H9 (cell line): ENCODE data around the gene POU2F1. TPM values are rescaled to one million over a fixed set of nuclear protein-coding genes. Genes with fewer than 3 reads are reported as not detected.

Experiments
- DNase-seq: peaks from one replicate; pipeline ENCODE4 v3.0.0-alpha.2; 2017
- H2AFZ ChIP-seq: one replicate; pipeline ENCODE4 v1.6.1; 2013; ENCODE audit warnings: mild to moderate bottlenecking, low read length, control low read depth, moderate library complexity
- H2AK5ac ChIP-seq: 2 replicates; pipeline ENCODE4 v1.6.1; 2013; ENCODE audit warnings: low read length, control low read depth, mixed read lengths; ENCODE audit not compliant: insufficient read length
- H2BK120ac ChIP-seq: one replicate; pipeline ENCODE4 v1.6.1; 2013; ENCODE audit warnings: low read depth, mild to moderate bottlenecking, low read length, control low read depth, inconsistent platforms; ENCODE audit not compliant: poor library complexity, severe bottlenecking
- H2BK12ac ChIP-seq: 2 replicates; pipeline ENCODE4 v1.6.1; 2013; ENCODE audit warnings: low read length, control low read depth, mixed read lengths, low read depth; ENCODE audit not compliant: insufficient read length
- H2BK15ac ChIP-seq: 2 replicates; pipeline ENCODE4 v1.6.1; 2013; ENCODE audit warnings: low read depth, low read length, control low read depth
- H2BK20ac ChIP-seq: one replicate; pipeline ENCODE4 v1.6.1; 2013; ENCODE audit warnings: low read depth, mild to moderate bottlenecking, low read length, control low read depth, inconsistent platforms; ENCODE audit not compliant: poor library complexity, severe bottlenecking
- H2BK5ac ChIP-seq: 2 replicates; pipeline ENCODE4 v1.6.1; 2013; ENCODE audit warnings: low read length, control low read depth, mixed read lengths; ENCODE audit not compliant: insufficient read length
- H3K14ac ChIP-seq: 2 replicates; pipeline ENCODE4 v1.6.1; 2013; ENCODE audit warnings: low read length, control low read depth; ENCODE audit not compliant: insufficient read depth
- H3K18ac ChIP-seq: 2 replicates; pipeline ENCODE4 v1.6.1; 2013; ENCODE audit warnings: low read depth, mild to moderate bottlenecking, mixed read lengths, low read length, control low read depth; ENCODE audit not compliant: insufficient read length
- H3K23ac ChIP-seq: 2 replicates; pipeline ENCODE4 v1.6.1; 2013; ENCODE audit warnings: low read length, control low read depth, mixed read lengths, low read depth; ENCODE audit not compliant: insufficient read length
- H3K23me2 ChIP-seq: 2 replicates; pipeline ENCODE4 v1.6.1; 2013; ENCODE audit warnings: low read depth, mild to moderate bottlenecking, mixed read lengths, low read length, control low read depth; ENCODE audit not compliant: insufficient read length, poor library complexity, severe bottlenecking
- H3K27ac ChIP-seq: 2 replicates; pipeline ENCODE4 v1.5.1; 2013; ENCODE audit warnings: low read length, control low read depth, mixed read lengths, low read depth; ENCODE audit not compliant: insufficient read length
- H3K27me3 ChIP-seq: 2 replicates; pipeline ENCODE4 v1.6.1; 2013; ENCODE audit warnings: low read length, control low read depth, inconsistent platforms; ENCODE audit not compliant: insufficient read depth
- H3K4ac ChIP-seq: 2 replicates; pipeline ENCODE4 v1.6.1; 2013; ENCODE audit warnings: low read depth, mild to moderate bottlenecking, control low read depth, inconsistent platforms, low read length, moderate library complexity
- H3K4me1 ChIP-seq: 2 replicates; pipeline ENCODE4 v1.6.1; 2013; ENCODE audit warnings: low read length, control low read depth, inconsistent platforms; ENCODE audit not compliant: insufficient read depth
- H3K4me2 ChIP-seq: 2 replicates; pipeline ENCODE4 v1.6.1; 2013; ENCODE audit warnings: low read length, control low read depth, mixed read lengths; ENCODE audit not compliant: insufficient read length, insufficient read depth
- H3K56ac ChIP-seq: 2 replicates; pipeline ENCODE4 v1.6.1; 2013; ENCODE audit warnings: low read depth, mild to moderate bottlenecking, mixed read lengths, low read length, control low read depth; ENCODE audit not compliant: insufficient read length
- H3K79me1 ChIP-seq: 2 replicates; pipeline ENCODE4 v1.6.1; 2013; ENCODE audit warnings: low read depth, mild to moderate bottlenecking, moderate library complexity, low read length, control low read depth, inconsistent platforms; ENCODE audit not compliant: insufficient read depth, poor library complexity, severe bottlenecking
- H3K79me2 ChIP-seq: 2 replicates; pipeline ENCODE4 v1.6.1; 2013; ENCODE audit warnings: low read length, control low read depth, inconsistent platforms; ENCODE audit not compliant: insufficient read depth
- H3K9ac ChIP-seq: 2 replicates; pipeline ENCODE4 v1.6.1; 2013; ENCODE audit warnings: low read length, control low read depth, mixed read lengths; ENCODE audit not compliant: insufficient read length; ENCODE audit errors: extremely low read depth
- H3K9me3 ChIP-seq: one replicate; pipeline ENCODE4 v1.6.1; 2013; ENCODE audit warnings: low read depth, low read length, inconsistent platforms; ENCODE audit not compliant: control insufficient read depth
- H3T11ph ChIP-seq: one replicate; pipeline ENCODE4 v1.6.1; 2013; ENCODE audit warnings: mild to moderate bottlenecking, low read length, control low read depth, inconsistent platforms
- H4K20me1 ChIP-seq: one replicate; pipeline ENCODE4 v1.6.1; 2013; ENCODE audit not compliant: control insufficient read depth, insufficient read length, insufficient read depth
- H4K5ac ChIP-seq: 2 replicates; pipeline ENCODE4 v1.6.1; 2013; ENCODE audit warnings: low read depth, mild to moderate bottlenecking, mixed read lengths, low read length, control low read depth; ENCODE audit not compliant: insufficient read length
- H4K8ac ChIP-seq: replicated peaks from 2 replicates; pipeline ENCODE4 v1.6.1; 2013; ENCODE audit warnings: low read length, control low read depth, mixed read lengths, low read depth; ENCODE audit not compliant: insufficient read length
- H4K91ac ChIP-seq: 2 replicates; pipeline ENCODE4 v1.6.1; 2013; ENCODE audit warnings: low read depth, mild to moderate bottlenecking, moderate library complexity, mixed read lengths, low read length, control low read depth; ENCODE audit not compliant: insufficient read length
- H3K27ac Mint-ChIP-seq, 3 experiments: 2 replicates in 2 of 3; 3 replicates in 1 of 3; pipeline ENCODE4 v1.8.0; 2020 to 2021; ENCODE audit warnings: mixed read lengths in 3 of 3, mild to moderate bottlenecking in 1 of 3, moderate library complexity in 1 of 3
- H3K27me3 Mint-ChIP-seq: 2 replicates; pipeline ENCODE4 v1.8.0; 2021; ENCODE audit warnings: low read depth, mild to moderate bottlenecking, moderate library complexity, mixed read lengths
- H3K36me3 Mint-ChIP-seq, 3 experiments: 2 replicates in 2 of 3; 3 replicates in 1 of 3; pipeline ENCODE4 v1.8.0; 2020 to 2021; ENCODE audit warnings: low read depth in 3 of 3, mixed read lengths in 3 of 3; ENCODE audit not compliant: insufficient read depth in 1 of 3
- H3K4me1 Mint-ChIP-seq, 2 experiments: 2 replicates each; pipeline ENCODE4 v1.8.0; 2020; ENCODE audit warnings: mixed read lengths in 2 of 2
- H3K4me3 Mint-ChIP-seq, 2 experiments: 2 replicates in 1 of 2; 3 replicates in 1 of 2; pipeline ENCODE4 v1.8.0; 2020 to 2021; ENCODE audit warnings: mild to moderate bottlenecking in 2 of 2, mixed read lengths in 2 of 2, moderate library complexity in 1 of 2
- H3K9me3 Mint-ChIP-seq, 2 experiments: 2 replicates in 1 of 2; 3 replicates in 1 of 2; pipeline ENCODE4 v1.8.0; 2020; ENCODE audit warnings: mild to moderate bottlenecking in 2 of 2, mixed read lengths in 2 of 2, moderate library complexity in 1 of 2
- WGBS: extraction: QIAGEN DNeasy Blood & Tissue Kit; methylation state at CpG from one replicate; pipeline ENCODE4 v1.1.7; 2013; ENCODE audit warnings: missing lambda C conversion rate, low lambda C conversion rate, mixed read lengths; ENCODE audit not compliant: insufficient read length; ENCODE audit errors: extremely low coverage; 5-methylcytosine and 5-hydroxymethylcytosine counted together
- total RNA-seq: library from RNA; stranded (reverse); gene quantifications from 2 replicates; pipeline ENCODE4 v1.2.1, GENCODE V29; 2021
- TF ChIP-seq, protein P1 (sequence below): fragments of 200-600 bp; sonication (generic); conservative IDR thresholded peaks from 3 replicates; pipeline ENCODE4 v1.8.0; 2021; ENCODE audit warnings: antibody characterized with exemption, mild to moderate bottlenecking

POU2F1 gene
- total RNA-seq, 1 experiment from 2014 or later: 62.5 TPM

DNA sequence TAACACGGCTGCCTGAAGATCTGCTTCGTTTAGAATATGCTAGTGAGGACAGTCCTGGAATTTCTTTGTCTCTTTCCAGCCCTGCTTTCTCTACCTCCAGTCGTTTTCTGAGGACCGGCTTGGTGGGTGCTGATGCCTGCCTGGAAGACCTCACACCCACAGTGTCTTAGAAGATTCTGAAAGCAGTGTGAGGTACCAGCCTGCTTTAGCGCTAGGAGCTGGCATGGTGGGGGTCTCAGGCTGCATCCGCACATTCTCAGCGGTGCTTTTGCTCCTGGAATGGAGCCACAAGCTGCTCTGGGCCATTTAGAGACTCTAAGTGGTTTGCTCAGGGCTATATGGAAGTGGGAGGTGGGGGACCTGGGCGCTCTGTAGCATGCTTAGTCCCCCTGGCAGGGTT lies 236.2 kb downstream of the POU2F1 start:
- WGBS: no CpG with 5 or more reads among the region's 8 CpGs
- Mint-ChIP-seq H3K4me1 (peaks cover 27 to 30% of the 10 kb centered on the region in 2 experiments), H3K4me3 (no peak overlapping the region)

More for the DNA sequence above, 236.2 kb downstream of the POU2F1 start:
- peaks cover 46% of the 10 kb centered on the region for H3K27me3 Mint-ChIP-seq
- no peaks in the 10 kb centered on the region; a peak in 1 of 7 replicates for H3K36me3 Mint-ChIP-seq
- Histone ChIP-seq H3K4ac (no peak overlapping the region), H3K79me1 (no peaks in the 10 kb centered on the region), H3K27me3 (peaks cover 8% of the 10 kb centered on the region; the same call in 1 of the 2 replicates), H4K91ac (no peak overlapping the region), H4K5ac (no peak overlapping the region), H3K9ac (no peak overlapping the region), H3K23me2 (peaks cover 8% of the 10 kb centered on the region), H3K79me2 (no peaks in the 10 kb centered on the region), H2BK12ac (no peak overlapping the region), H3K23ac (no peak overlapping the region), H3K9me3 (no peaks in the 10 kb centered on the region), H2AFZ (no peak overlapping the region), H2BK15ac (no peak overlapping the region), H4K20me1 (no peaks in the 10 kb centered on the region), H2BK5ac (no peak overlapping the region), H2BK120ac (no peak overlapping the region), H3T11ph (no peak overlapping the region), H2BK20ac (no peak overlapping the region), H3K4me1 (no peaks in the 10 kb centered on the region; the same call in 1 of the 2 replicates), H3K4me2 (no peak overlapping the region), H4K8ac (no peak overlapping the region), H3K56ac (no peak overlapping the region), H3K27ac (no peak overlapping the region), H3K14ac (no peak overlapping the region), H2AK5ac (no peak overlapping the region), H3K18ac (no peak overlapping the region)
- peak overlapping the region in 1 of 3 experiments; percentile 24; a peak in 1 of 7 replicates for H3K27ac Mint-ChIP-seq
- H3K9me3 Mint-ChIP-seq: no peaks in the 10 kb centered on the region
- DNase-seq: no peak
- TF ChIP-seq, protein P1, sequence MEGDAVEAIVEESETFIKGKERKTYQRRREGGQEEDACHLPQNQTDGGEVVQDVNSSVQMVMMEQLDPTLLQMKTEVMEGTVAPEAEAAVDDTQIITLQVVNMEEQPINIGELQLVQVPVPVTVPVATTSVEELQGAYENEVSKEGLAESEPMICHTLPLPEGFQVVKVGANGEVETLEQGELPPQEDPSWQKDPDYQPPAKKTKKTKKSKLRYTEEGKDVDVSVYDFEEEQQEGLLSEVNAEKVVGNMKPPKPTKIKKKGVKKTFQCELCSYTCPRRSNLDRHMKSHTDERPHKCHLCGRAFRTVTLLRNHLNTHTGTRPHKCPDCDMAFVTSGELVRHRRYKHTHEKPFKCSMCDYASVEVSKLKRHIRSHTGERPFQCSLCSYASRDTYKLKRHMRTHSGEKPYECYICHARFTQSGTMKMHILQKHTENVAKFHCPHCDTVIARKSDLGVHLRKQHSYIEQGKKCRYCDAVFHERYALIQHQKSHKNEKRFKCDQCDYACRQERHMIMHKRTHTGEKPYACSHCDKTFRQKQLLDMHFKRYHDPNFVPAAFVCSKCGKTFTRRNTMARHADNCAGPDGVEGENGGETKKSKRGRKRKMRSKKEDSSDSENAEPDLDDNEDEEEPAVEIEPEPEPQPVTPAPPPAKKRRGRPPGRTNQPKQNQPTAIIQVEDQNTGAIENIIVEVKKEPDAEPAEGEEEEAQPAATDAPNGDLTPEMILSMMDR: no peak
